Measurements from ENCODE around the gene BANK1. TPM values are rescaled to one million over a fixed set of nuclear protein-coding genes. Genes with fewer than 3 reads are reported as not detected.

Gene BANK1
- total RNA-seq, 1 experiment from 2014 or later = 2.4 TPM

DNA sequence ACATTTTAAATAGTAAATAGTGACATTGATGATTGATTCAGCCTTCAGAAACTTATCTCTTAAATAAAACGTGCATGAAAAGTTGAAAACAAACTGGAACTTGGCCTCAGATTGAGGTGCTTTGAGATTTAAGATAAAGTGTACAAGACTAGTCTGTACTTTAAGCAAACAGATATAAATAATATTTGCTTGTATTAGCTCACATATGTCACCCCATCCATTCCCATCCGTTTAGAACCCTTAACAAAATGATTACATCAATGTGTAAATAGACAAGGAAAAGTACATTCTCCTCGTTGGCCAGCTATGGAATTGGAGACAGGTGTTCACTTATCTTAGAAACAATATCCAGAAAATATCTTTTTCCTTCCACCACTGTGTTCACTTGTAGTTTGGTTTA lies 130.8 kb downstream of the BANK1 start:
- Histone ChIP-seq H3K27me3 (ENCODE audit: insufficient read depth, low read length) (no peaks in the 10 kb centered on the region), H3K79me2 (ENCODE audit: insufficient read depth, low read length) (no peaks in the 10 kb centered on the region), H3K4me2 (ENCODE audit: low read length) (no peak overlapping the region), H3K36me3 (ENCODE audit: control insufficient read depth in 1 of 2, insufficient read depth in 2 of 2, low read length in 2 of 2) (no peaks in the 10 kb centered on the region), H3K27ac (ENCODE audit: low read depth, low read length) (no peak overlapping the region), H4K20me1 (ENCODE audit: insufficient read depth) (no peaks in the 10 kb centered on the region), H3K4me1 (ENCODE audit: control insufficient read depth in 1 of 2, insufficient read depth in 2 of 2, low read length in 2 of 2) (no peaks in the 10 kb centered on the region), H2AFZ (ENCODE audit: low read depth, low read length, poor library complexity, severe bottlenecking) (peak overlapping the region; percentile 11), H3K9me2 (ENCODE audit: insufficient read depth) (no peaks in the 10 kb centered on the region), H3K9ac (ENCODE audit: low read length) (no peak overlapping the region), H3K4me3 (replicated peaks in 1 of 2; ENCODE audit: low read depth in 1 of 2, low read length in 2 of 2) (no peak overlapping the region), H3K9me3 (ENCODE audit: control insufficient read depth in 1 of 2, insufficient read depth in 1 of 2, low read depth in 1 of 2, low read length in 2 of 2) (no peaks in the 10 kb centered on the region)
- TF ChIP-seq RAD21 (IDR thresholded peaks at IDR 0.05; ENCODE audit: low read depth) (no peak), ZNF274 (IDR thresholded peaks at IDR 0.05; ENCODE audit: low read depth, low read length) (no peak), TCF7L2 (IDR thresholded peaks at IDR 0.05; ENCODE audit: borderline replicate concordance, extremely low read depth, insufficient read depth, insufficient read length) (no peak)
- TF ChIP-seq, protein P1, sequence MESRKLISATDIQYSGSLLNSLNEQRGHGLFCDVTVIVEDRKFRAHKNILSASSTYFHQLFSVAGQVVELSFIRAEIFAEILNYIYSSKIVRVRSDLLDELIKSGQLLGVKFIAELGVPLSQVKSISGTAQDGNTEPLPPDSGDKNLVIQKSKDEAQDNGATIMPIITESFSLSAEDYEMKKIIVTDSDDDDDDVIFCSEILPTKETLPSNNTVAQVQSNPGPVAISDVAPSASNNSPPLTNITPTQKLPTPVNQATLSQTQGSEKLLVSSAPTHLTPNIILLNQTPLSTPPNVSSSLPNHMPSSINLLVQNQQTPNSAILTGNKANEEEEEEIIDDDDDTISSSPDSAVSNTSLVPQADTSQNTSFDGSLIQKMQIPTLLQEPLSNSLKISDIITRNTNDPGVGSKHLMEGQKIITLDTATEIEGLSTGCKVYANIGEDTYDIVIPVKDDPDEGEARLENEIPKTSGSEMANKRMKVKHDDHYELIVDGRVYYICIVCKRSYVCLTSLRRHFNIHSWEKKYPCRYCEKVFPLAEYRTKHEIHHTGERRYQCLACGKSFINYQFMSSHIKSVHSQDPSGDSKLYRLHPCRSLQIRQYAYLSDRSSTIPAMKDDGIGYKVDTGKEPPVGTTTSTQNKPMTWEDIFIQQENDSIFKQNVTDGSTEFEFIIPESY (IDR thresholded peaks at IDR 0.05; ENCODE audit: extremely low read depth, insufficient replicate concordance, low read length) = no peak
- ATAC-seq = no peak
- no peak for DNase-seq (ENCODE audit: low read depth, low spot score)
- BruUV-seq (replicated peaks) = no TSS peak
- ChIA-PET CTCF (no interaction called here), POLR2A (no interaction called here), RAD21 (ENCODE audit: low non-redundant PET in 1 of 2, low total read pairs in 2 of 2, uncharacterized antibody in 2 of 2, unreplicated experiment in 2 of 2) (no interaction called here)
- intact Hi-C loops (cut with micrococcal nuclease) = no loop called here

DNA sequence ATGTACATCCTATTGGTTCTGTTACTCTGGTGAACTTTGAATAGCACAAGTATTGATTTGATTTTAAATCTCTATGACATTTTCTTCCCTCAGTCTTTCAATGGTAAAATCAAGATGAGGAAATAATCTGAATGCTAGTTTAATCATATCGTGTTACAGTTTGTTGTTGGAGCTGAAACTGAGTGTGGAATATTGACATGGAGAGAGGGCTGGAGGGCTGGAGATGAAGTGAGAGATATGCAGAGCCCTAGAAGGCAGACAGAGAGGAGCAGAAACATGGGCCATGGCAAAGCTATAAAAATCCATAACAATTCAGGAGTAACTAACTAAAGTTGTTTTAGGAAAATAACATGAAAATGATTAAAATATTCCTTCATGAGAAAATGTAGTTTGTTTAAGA lies 141.1 kb downstream of the BANK1 start:
- Histone ChIP-seq H3K4me3 (replicated peaks in 1 of 2; ENCODE audit: low read depth in 1 of 2, low read length in 2 of 2) (no peak overlapping the region), H3K27me3 (ENCODE audit: insufficient read depth, low read length) (no peaks in the 10 kb centered on the region), H3K27ac (ENCODE audit: low read depth, low read length) (no peak overlapping the region), H3K9me3 (ENCODE audit: control insufficient read depth in 1 of 2, insufficient read depth in 1 of 2, low read depth in 1 of 2, low read length in 2 of 2) (no peaks in the 10 kb centered on the region), H3K4me2 (ENCODE audit: low read length) (no peak overlapping the region), H3K79me2 (ENCODE audit: insufficient read depth, low read length) (no peaks in the 10 kb centered on the region), H3K9ac (ENCODE audit: low read length) (no peak overlapping the region), H3K36me3 (ENCODE audit: control insufficient read depth in 1 of 2, insufficient read depth in 2 of 2, low read length in 2 of 2) (no peaks in the 10 kb centered on the region), H3K4me1 (ENCODE audit: control insufficient read depth in 1 of 2, insufficient read depth in 2 of 2, low read length in 2 of 2) (no peaks in the 10 kb centered on the region), H3K9me2 (ENCODE audit: insufficient read depth) (no peaks in the 10 kb centered on the region), H2AFZ (ENCODE audit: low read depth, low read length, poor library complexity, severe bottlenecking) (no peak overlapping the region), H4K20me1 (ENCODE audit: insufficient read depth) (no peaks in the 10 kb centered on the region)
- POLR2A ChIA-PET = no interaction called here
- no peak for DNase-seq (ENCODE audit: low read depth, low spot score)
- RAD21 ChIA-PET (ENCODE audit: low non-redundant PET in 1 of 2, low total read pairs in 2 of 2, uncharacterized antibody in 2 of 2, unreplicated experiment in 2 of 2) = no interaction called here
- ATAC-seq = no peak
- no TSS peak for BruUV-seq (replicated peaks)
- intact Hi-C loops (cut with micrococcal nuclease) = no loop called here
- TF ChIP-seq CEBPB (IDR thresholded peaks at IDR 0.05; ENCODE audit: low read depth) = no peak
- TF ChIP-seq EGR1 (IDR thresholded peaks at IDR 0.05; ENCODE audit: low read depth) = no peak
- TF ChIP-seq, protein P2, sequence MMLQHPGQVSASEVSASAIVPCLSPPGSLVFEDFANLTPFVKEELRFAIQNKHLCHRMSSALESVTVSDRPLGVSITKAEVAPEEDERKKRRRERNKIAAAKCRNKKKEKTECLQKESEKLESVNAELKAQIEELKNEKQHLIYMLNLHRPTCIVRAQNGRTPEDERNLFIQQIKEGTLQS (IDR thresholded peaks at IDR 0.05) = no peak
- TF ChIP-seq ZFX (IDR thresholded peaks at IDR 0.05) = no peak
- TF ChIP-seq, protein P3, sequence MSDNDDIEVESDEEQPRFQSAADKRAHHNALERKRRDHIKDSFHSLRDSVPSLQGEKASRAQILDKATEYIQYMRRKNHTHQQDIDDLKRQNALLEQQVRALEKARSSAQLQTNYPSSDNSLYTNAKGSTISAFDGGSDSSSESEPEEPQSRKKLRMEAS (IDR thresholded peaks at IDR 0.05) = no peak
- TF ChIP-seq, protein P4, sequence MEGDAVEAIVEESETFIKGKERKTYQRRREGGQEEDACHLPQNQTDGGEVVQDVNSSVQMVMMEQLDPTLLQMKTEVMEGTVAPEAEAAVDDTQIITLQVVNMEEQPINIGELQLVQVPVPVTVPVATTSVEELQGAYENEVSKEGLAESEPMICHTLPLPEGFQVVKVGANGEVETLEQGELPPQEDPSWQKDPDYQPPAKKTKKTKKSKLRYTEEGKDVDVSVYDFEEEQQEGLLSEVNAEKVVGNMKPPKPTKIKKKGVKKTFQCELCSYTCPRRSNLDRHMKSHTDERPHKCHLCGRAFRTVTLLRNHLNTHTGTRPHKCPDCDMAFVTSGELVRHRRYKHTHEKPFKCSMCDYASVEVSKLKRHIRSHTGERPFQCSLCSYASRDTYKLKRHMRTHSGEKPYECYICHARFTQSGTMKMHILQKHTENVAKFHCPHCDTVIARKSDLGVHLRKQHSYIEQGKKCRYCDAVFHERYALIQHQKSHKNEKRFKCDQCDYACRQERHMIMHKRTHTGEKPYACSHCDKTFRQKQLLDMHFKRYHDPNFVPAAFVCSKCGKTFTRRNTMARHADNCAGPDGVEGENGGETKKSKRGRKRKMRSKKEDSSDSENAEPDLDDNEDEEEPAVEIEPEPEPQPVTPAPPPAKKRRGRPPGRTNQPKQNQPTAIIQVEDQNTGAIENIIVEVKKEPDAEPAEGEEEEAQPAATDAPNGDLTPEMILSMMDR (IDR thresholded peaks at IDR 0.05 in 2 of 3, conservative IDR thresholded peaks at IDR 0.05 in 1 of 3; ENCODE audit: borderline replicate concordance in 1 of 3, insufficient read depth in 1 of 3, low read depth in 2 of 3, low read length in 2 of 3) = no peak
- TF ChIP-seq EZH2phosphoT487 (IDR thresholded peaks at IDR 0.05; ENCODE audit: borderline replicate concordance) = no peak
- TF ChIP-seq SRF (IDR thresholded peaks at IDR 0.05; ENCODE audit: low read depth) = no peak
- CTCF ChIA-PET = no interaction called here

All from HCT116 (cell line).